AML-193 (cell line): ENCODE data around the gene CCDC88B.

ENCODE experiments used
- DNase-seq, 2 experiments: peaks; one replicate each; lab custom pipeline; 2025; lab: John Stamatoyannopoulos, UW

Gene CCDC88B

DNA sequence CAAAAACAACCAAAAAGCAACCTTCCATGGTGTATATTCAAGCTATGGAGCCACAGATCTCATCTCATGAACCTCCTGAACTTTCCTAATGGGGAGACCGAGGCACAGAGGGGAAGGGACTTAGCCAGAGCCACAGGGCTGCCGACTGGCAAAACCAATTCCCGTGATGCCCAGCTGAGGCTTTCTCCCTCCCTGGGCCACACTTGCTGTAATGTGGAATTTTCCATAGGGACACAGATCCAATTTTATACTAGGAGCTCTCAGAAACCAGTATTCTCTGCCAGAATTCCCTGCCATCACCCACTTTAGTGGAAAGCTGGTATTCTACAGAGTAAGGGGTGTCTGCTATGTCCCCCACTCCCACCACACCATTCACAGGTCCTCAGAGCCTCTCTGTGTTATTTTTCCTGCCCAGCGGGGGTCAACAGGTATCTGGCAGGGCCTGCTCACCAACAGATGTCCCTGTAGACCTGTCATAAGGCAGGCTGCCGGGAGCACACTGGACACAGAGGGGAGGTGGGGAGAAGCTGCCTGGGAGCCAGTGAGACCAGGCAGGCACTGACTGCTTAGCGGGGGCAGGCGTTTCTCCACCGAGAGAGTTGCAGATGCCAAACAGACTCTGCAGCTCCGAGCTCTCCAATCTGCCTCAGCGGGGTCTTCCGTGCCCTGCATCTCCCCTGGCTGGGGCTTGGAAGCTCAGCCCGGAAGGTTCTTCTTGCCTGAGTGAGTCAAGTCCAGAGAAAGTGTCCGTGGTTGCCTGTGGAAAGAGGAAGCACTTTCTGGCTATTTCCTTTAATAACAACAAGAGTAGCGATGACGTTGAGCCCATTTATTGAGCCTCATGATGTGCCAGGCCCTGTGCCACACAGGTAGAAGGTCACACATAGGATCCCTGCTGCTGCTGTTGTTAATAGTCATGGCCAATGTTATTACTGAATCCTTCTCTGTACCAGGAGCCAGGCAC is 45.3 kb downstream of the CCDC88B start:
- peak; percentile 11 to 45 for DNase-seq

- DNase-seq, result peak; percentile 31 to 55
Measured at GRCh38 chr11:64385945-64386704, 46.1 kb downstream of the CCDC88B start.

GRCh38 chr11:64387916-64388315 is 47.9 kb downstream of the CCDC88B start:
- no peak for DNase-seq

GRCh38 chr11:64388894-64389293 is 48.9 kb downstream of the CCDC88B start:
- no peak for DNase-seq

DNA sequence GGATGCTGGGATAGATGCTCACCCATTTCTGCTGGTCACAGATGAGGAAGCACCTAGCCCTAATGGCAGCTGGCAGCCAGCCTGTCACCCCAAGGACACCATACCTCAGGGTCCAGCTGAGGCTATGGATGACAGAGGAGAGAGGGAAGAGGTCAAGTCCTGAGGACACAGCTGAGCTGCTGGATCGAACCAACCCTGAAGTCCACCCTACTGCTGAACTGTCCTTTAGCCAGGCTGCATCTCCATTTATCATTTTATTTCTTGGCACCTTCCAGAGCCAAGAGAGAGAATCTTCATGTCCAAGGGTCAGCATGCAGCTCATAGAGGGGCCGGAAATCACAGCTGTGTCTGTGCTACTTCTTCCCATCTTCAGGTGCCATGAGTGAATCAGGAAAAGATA is 49.8 kb downstream of the CCDC88B start:
- no peak for DNase-seq

DNA sequence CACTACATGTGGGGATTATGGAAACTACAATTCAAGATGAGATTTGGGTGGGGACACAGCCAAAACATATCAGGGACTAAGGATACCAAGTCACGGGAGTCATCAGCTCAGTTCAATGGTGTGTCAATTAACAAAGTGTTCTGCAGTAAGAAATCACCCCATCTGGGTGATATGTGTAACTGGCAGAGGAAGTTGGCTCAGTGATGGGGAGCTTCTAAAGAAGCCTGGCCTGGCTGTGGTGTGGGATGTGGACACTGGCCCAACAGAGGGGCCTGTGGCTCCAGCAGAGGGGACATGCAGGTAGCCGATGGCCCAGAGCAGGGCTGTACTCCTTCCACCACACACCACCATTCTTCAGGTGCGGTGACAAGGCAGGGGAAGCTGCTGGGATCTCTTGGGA is 50.6 kb downstream of the CCDC88B start:
- no peak for DNase-seq

- no peak for DNase-seq
Measured at GRCh38 chr11:64391839-64392238, 51.8 kb downstream of the CCDC88B start.

DNA sequence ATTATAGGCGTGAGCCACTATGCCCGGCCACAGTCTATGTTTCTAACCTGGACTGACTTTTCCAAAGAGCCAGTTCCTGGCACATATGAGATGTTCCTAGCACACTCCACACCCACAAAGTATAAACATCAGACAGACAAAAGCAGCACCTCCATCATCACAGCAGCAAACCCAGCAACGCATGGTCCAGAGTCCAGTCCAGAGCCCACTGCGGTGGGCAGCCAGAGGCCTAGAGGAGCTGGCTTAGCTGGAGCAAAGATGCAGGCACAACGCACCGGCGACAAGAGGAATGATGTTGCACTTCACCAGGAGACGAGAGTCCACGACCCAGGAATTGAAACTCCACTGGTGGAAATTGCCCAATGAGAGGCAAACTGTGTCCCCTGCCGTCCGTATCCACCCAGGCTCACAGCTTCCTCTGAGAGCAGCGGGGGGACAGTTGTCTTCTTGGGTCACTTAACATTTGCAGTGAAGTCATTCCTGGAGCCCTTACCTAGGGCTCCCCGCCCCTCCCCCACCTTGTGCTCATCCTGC is 55.6 kb downstream of the CCDC88B start:
- no peak for DNase-seq

GRCh38 chr11:64396079-64396591 is 56.1 kb downstream of the CCDC88B start:
- DNase-seq, result no peak

GRCh38 chr11:64400102-64400501 is 60.1 kb downstream of the CCDC88B start:
- DNase-seq, result no peak

- DNase-seq, result no peak
Measured at GRCh38 chr11:64400667-64401066, 60.7 kb downstream of the CCDC88B start.

GRCh38 chr11:64401775-64402174 is 61.8 kb downstream of the CCDC88B start:
- no peak for DNase-seq

DNA sequence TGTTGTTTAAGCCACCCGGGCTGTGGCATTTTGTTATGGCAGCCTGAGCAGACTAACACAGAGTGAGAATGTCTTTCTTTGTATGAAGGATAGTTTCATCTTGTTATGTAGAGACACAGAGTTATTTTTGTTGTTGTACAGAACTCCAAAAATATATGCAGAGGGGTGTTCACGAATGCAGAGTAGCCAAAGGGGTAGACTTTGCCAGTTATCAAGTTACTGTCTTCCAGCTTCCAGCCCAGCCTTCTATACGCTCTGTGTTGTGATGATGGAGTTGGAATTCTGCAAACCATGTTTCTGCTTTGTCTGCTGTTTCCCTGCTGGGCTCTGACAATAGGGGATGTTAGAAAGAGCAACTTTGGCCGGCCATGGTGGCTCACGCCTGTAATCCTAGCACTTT is 63.1 kb downstream of the CCDC88B start:
- DNase-seq, result no peak

GRCh38 chr11:64406221-64406946 is 66.4 kb downstream of the CCDC88B start:
- DNase-seq, result no peak
